Measurements from ENCODE around the gene SLC22A31. TPM values are rescaled to one million over a fixed set of nuclear protein-coding genes. Genes with fewer than 3 reads are reported as not detected.

SLC22A31 gene
- total and polyA plus RNA-seq, 4 donors = 25.2 to 285 (median 153) TPM

GRCh38 chr16:89147085-89147817 is 53.1 kb downstream of the SLC22A31 start:
- no peaks in the 10 kb centered on the region for H3K27me3 ChIP-seq (ENCODE audit: control insufficient read depth in 3 of 3, insufficient read depth in 3 of 3, low read length in 2 of 3)
- WGBS, 2 donors = 76 to 83% methylated on average over 10 of the region's 11 CpGs
- TF ChIP-seq CTCF (IDR thresholded peaks at IDR 0.05; ENCODE audit: control extremely low read depth, extremely low read depth) = no peak
- H3K9me3 ChIP-seq (ENCODE audit: control insufficient read depth in 4 of 4, insufficient read depth in 3 of 4, low read length in 3 of 4) = peaks cover 0 to 6% (median 0%) of the 10 kb centered on the region in 4 donors
- no peak overlapping the region for H3K9ac ChIP-seq (ENCODE audit: insufficient read depth in 1 of 2, low read length in 2 of 2)
- no peak overlapping the region for H3K4me3 ChIP-seq
- H3K27ac ChIP-seq (ENCODE audit: low read depth in 1 of 2, low read length in 1 of 2) = no peak overlapping the region
- DNase-seq (no peak), ATAC-seq (ENCODE audit: insufficient read depth, low FRiP score) (no peak)
- H3K4me1 ChIP-seq (ENCODE audit: control insufficient read depth in 5 of 5, insufficient read depth in 5 of 5, low read length in 5 of 5) = no peaks in the 10 kb centered on the region
- H3K36me3 ChIP-seq (ENCODE audit: control insufficient read depth in 4 of 4, insufficient read depth in 4 of 4, low read length in 4 of 4) = peaks cover 3 to 41% (median 22%) of the 10 kb centered on the region in 4 donors

- Histone ChIP-seq H3K4me1 (ENCODE audit: control insufficient read depth in 5 of 5, insufficient read depth in 5 of 5, low read length in 5 of 5) (no peaks in the 10 kb centered on the region), H3K9ac (ENCODE audit: insufficient read depth in 1 of 2, low read length in 2 of 2) (no peak overlapping the region), H3K9me3 (ENCODE audit: control insufficient read depth in 4 of 4, insufficient read depth in 3 of 4, low read length in 3 of 4) (peaks cover 0 to 6% (median 0%) of the 10 kb centered on the region in 4 donors), H3K4me3 (no peak overlapping the region), H3K36me3 (ENCODE audit: control insufficient read depth in 4 of 4, insufficient read depth in 4 of 4, low read length in 4 of 4) (peaks cover 3 to 46% (median 21%) of the 10 kb centered on the region in 4 donors), H3K27me3 (ENCODE audit: control insufficient read depth in 3 of 3, insufficient read depth in 3 of 3, low read length in 2 of 3) (no peaks in the 10 kb centered on the region), H3K27ac (ENCODE audit: low read depth in 1 of 2, low read length in 1 of 2) (no peak overlapping the region)
- DNase-seq (no peak), ATAC-seq (ENCODE audit: insufficient read depth, low FRiP score) (no peak)
- no peak for TF ChIP-seq CTCF (IDR thresholded peaks at IDR 0.05; ENCODE audit: control extremely low read depth, extremely low read depth)
- WGBS, 2 donors = 98% methylated on average over 17 to 21 of the region's 21 CpGs
Measured at GRCh38 chr16:89146211-89147005, 53.9 kb downstream of the SLC22A31 start.

Other genes with a start within 250 kb of the SLC22A31 start
- gene CBFA2T3, start 223.3 kb downstream of the SLC22A31 start, total RNA-seq = 10 to 100 TPM in 1 of 2 donors, 1 to 10 TPM in 1; 4.7 to 11.8 TPM
- gene CBFA2T3, start 223.3 kb downstream of the SLC22A31 start, polyA plus RNA-seq = 1 to 10 TPM; 6.2 to 7.0 TPM
- gene ACSF3, start 106.7 kb downstream of the SLC22A31 start, total RNA-seq = 10 to 100 TPM; 32.0 to 33.6 TPM
- gene ACSF3, start 106.7 kb downstream of the SLC22A31 start, polyA plus RNA-seq = 10 to 100 TPM; 17.4 to 30.4 TPM
- gene CDH15, start 28.8 kb downstream of the SLC22A31 start, total RNA-seq = 1 to 10 TPM in 1 of 2 donors, under 1 TPM in 1; 0.09 to 1.9 TPM
- 1 to 10 TPM in 1 of 2 donors, under 1 TPM in 1; 0.77 to 2.1 TPM for gene CDH15, start 28.8 kb downstream of the SLC22A31 start, polyA plus RNA-seq
- gene ZNF778, start 17.2 kb upstream of the SLC22A31 start, total RNA-seq = 10 to 100 TPM in 1 of 2 donors, 1 to 10 TPM in 1; 4.7 to 13.9 TPM
- gene ZNF778, start 17.2 kb upstream of the SLC22A31 start, polyA plus RNA-seq = 1 to 10 TPM; 2.4 to 4.5 TPM